Choroid plexus epithelial cell (primary cell): Measurements from ENCODE around the gene MRPL16.

Experiments used
- DNase-seq: peaks from one replicate; pipeline ENCODE4 v3.0.0-alpha.2; 2010; ENCODE audit warnings: low read depth
- H3K4me3 ChIP-seq: 2 replicates; pipeline ENCODE4 v1.5.1; 2011; ENCODE audit warnings: low read depth, mild to moderate bottlenecking, control low read depth, low read length, moderate library complexity
- CTCF ChIP-seq: conservative IDR thresholded peaks from 2 replicates; pipeline ENCODE4 v1.5.1; 2011; ENCODE audit warnings: low read depth, mild to moderate bottlenecking, control low read depth, inconsistent platforms, low read length, moderate library complexity

Gene MRPL16

GRCh38 chr11:59847626-59848025 lies 37.0 kb upstream of the MRPL16 start:
- no peak for TF ChIP-seq CTCF
- no peak overlapping the region for H3K4me3 ChIP-seq
- no peak for DNase-seq

- no peak for TF ChIP-seq CTCF
- DNase-seq = no peak
Measured at GRCh38 chr11:59846556-59846955, 36.0 kb upstream of the MRPL16 start.

GRCh38 chr11:59845399-59845798 lies 34.8 kb upstream of the MRPL16 start, which contains the start of gene CBLIF:
Gene CBLIF (minus strand): TSS chr11:59845499. CDS start chr11:59845453, 46 bp downstream.
- DNase-seq = no peak
- no peak for TF ChIP-seq CTCF
- no peak within 1 kb of the TSS for H3K4me3 ChIP-seq

More at GRCh38 chr11:59846556-59846955, 36.0 kb upstream of the MRPL16 start:
- H3K4me3 ChIP-seq = no peak overlapping the region

GRCh38 chr11:59842316-59842715 lies 31.7 kb upstream of the MRPL16 start:
- no peak for DNase-seq
- TF ChIP-seq CTCF = no peak

GRCh38 chr11:59841514-59841913 lies 30.9 kb upstream of the MRPL16 start:
- no peak overlapping the region for H3K4me3 ChIP-seq
- no peak for DNase-seq
- TF ChIP-seq CTCF = no peak

More at GRCh38 chr11:59842316-59842715, 31.7 kb upstream of the MRPL16 start:
- H3K4me3 ChIP-seq = no peak overlapping the region

- H3K4me3 ChIP-seq = no peak overlapping the region
- TF ChIP-seq CTCF = no peak
- DNase-seq = no peak
Measured at GRCh38 chr11:59839615-59840014, 29.0 kb upstream of the MRPL16 start.

GRCh38 chr11:59833602-59834001 lies 23.0 kb upstream of the MRPL16 start:
- no peak overlapping the region for H3K4me3 ChIP-seq
- TF ChIP-seq CTCF = no peak
- DNase-seq = no peak
